ENCODE data around the gene FMNL3.
A peak's percentile ranks its signal among the peaks of the same experiment; 100 is the strongest.

FMNL3 gene

GRCh38 chr12:49678711-49679110 is 28.5 kb downstream of the FMNL3 start:
- DNase-seq (ENCODE audit: low read depth in 2 of 2): no peak

GRCh38 chr12:49675137-49675536 is 32.1 kb downstream of the FMNL3 start:
- DNase-seq (ENCODE audit: low read depth in 2 of 2): no peak

GRCh38 chr12:49674318-49674981 is 32.8 kb downstream of the FMNL3 start:
- DNase-seq (ENCODE audit: low read depth in 2 of 2): no peak

GRCh38 chr12:49673446-49674317 is 33.5 kb downstream of the FMNL3 start:
- no peak for DNase-seq (ENCODE audit: low read depth in 2 of 2)

GRCh38 chr12:49672301-49673217 is 34.6 kb downstream of the FMNL3 start:
- DNase-seq (ENCODE audit: low read depth in 2 of 2): no peak

GRCh38 chr12:49671031-49671765 is 36.0 kb downstream of the FMNL3 start:
- DNase-seq (ENCODE audit: low read depth in 2 of 2): peak; percentile 27 to 39

GRCh38 chr12:49669796-49670195 is 37.4 kb downstream of the FMNL3 start:
- no peak for DNase-seq (ENCODE audit: low read depth in 2 of 2)

GRCh38 chr12:49667325-49668090 is 39.7 kb downstream of the FMNL3 start:
- no peak for DNase-seq (ENCODE audit: low read depth in 2 of 2)

GRCh38 chr12:49666176-49666575 is 41.0 kb downstream of the FMNL3 start:
- DNase-seq (ENCODE audit: low read depth in 2 of 2): no peak

- no peak for DNase-seq (ENCODE audit: low read depth in 2 of 2)
These were observed 41.8 kb downstream of the FMNL3 start for GRCh38 chr12:49665384-49665783.

- no peak for DNase-seq (ENCODE audit: low read depth in 2 of 2)
These were observed 42.5 kb downstream of the FMNL3 start for GRCh38 chr12:49664591-49665239.

GRCh38 chr12:49664167-49664566 is 43.0 kb downstream of the FMNL3 start:
- DNase-seq (ENCODE audit: low read depth in 2 of 2): no peak

GRCh38 chr12:49662998-49663843 is 44.0 kb downstream of the FMNL3 start:
- peak; percentile 27 to 51 for DNase-seq (ENCODE audit: low read depth in 2 of 2)

- no peak for DNase-seq (ENCODE audit: low read depth in 2 of 2)
These were observed 45.5 kb downstream of the FMNL3 start for GRCh38 chr12:49661746-49662145.

- DNase-seq (ENCODE audit: low read depth in 2 of 2): no peak
These were observed 46.0 kb downstream of the FMNL3 start for GRCh38 chr12:49661191-49661590.

GRCh38 chr12:49659753-49660152 is 47.5 kb downstream of the FMNL3 start:
- no peak for DNase-seq (ENCODE audit: low read depth in 2 of 2)

- DNase-seq (ENCODE audit: low read depth in 2 of 2): no peak
These were observed 48.9 kb downstream of the FMNL3 start for GRCh38 chr12:49658276-49658675.

GRCh38 chr12:49655595-49656236 is 51.5 kb downstream of the FMNL3 start:
- no peak for DNase-seq (ENCODE audit: low read depth in 2 of 2)

- no peak for DNase-seq (ENCODE audit: low read depth in 2 of 2)
These were observed 52.5 kb downstream of the FMNL3 start for GRCh38 chr12:49654715-49655114.

Data from stimulated activated CD4-positive, alpha-beta T cell treated with anti-CD3 and anti-CD28 coated beads, Interleukin-1b, Interleukin-23, amount 100 ng/mL, for 1 hour (primary cell).